GM23338 (cell line): ENCODE measurements around the gene NELFB. TPM values are rescaled to one million over a fixed set of nuclear protein-coding genes. Genes with fewer than 3 reads are reported as not detected.

Experiments used
- ATAC-seq: fragments of 200-7000 bp; cut with Tn5 transposase; 3 replicates; pipeline ENCODE4 v1.9.1; 2020
- DNase-seq: peaks from one replicate; pipeline ENCODE4 v3.0.0-alpha.2; 2015; ENCODE audit warnings: low spot score
- H2AFZ ChIP-seq: fragments of 200-600 bp; sonication (generic); 2 replicates; pipeline ENCODE4 v1.8.0; 2016; ENCODE audit warnings: antibody characterized with exemption, mild to moderate bottlenecking, moderate library complexity
- H3F3A ChIP-seq: fragments of 200-600 bp; sonication (generic); replicated peaks from 2 replicates; pipeline ENCODE4 v1.8.0; 2017; ENCODE audit warnings: antibody characterized with exemption, mixed run types, low read depth
- H3K27ac ChIP-seq: fragments of 200-600 bp; sonication (generic); 2 replicates; pipeline ENCODE4 v1.6.1; 2016; ENCODE audit warnings: low read depth
- H3K27me3 ChIP-seq: fragments of 200-600 bp; sonication (generic); 2 replicates; pipeline ENCODE4 v1.8.0; 2016; ENCODE audit warnings: mild to moderate bottlenecking, mixed run types, moderate library complexity; ENCODE audit not compliant: insufficient read depth
- H3K36me3 ChIP-seq: fragments of 200-600 bp; sonication (generic); 2 replicates; pipeline ENCODE4 v1.8.0; 2016; ENCODE audit warnings: mild to moderate bottlenecking; ENCODE audit not compliant: insufficient read depth
- H3K4me1 ChIP-seq: fragments of 200-600 bp; sonication (generic); 2 replicates; pipeline ENCODE4 v1.8.0; 2016; ENCODE audit warnings: mild to moderate bottlenecking, moderate library complexity; ENCODE audit not compliant: insufficient read depth
- H3K4me2 ChIP-seq: fragments of 200-600 bp; sonication (generic); 2 replicates; pipeline ENCODE4 v1.7.1; 2017; ENCODE audit warnings: mixed run types
- H3K4me3 ChIP-seq: fragments of 200-600 bp; sonication (generic); 2 replicates; pipeline ENCODE4 v1.6.1; 2016; ENCODE audit warnings: mixed run types
- H3K79me2 ChIP-seq: fragments of 200-600 bp; sonication (generic); replicated peaks from 2 replicates; pipeline ENCODE4 v1.8.0; 2017; ENCODE audit warnings: mild to moderate bottlenecking; ENCODE audit not compliant: insufficient read depth
- H3K9me2 ChIP-seq: fragments of 200-600 bp; sonication (generic); 2 replicates; pipeline ENCODE4 v1.8.0; 2017; ENCODE audit not compliant: insufficient read depth
- H4K20me1 ChIP-seq: fragments of 200-600 bp; sonication (generic); replicated peaks from 2 replicates; pipeline ENCODE4 v1.8.0; 2017; ENCODE audit warnings: mild to moderate bottlenecking; ENCODE audit not compliant: insufficient read depth
- H3K27ac Mint-ChIP-seq: 2 replicates; pipeline ENCODE4 v1.8.0; 2020; ENCODE audit warnings: inconsistent platforms, mild to moderate bottlenecking, moderate library complexity, mixed read lengths
- H3K27me3 Mint-ChIP-seq: 3 replicates; pipeline ENCODE4 v1.8.0; 2022; ENCODE audit warnings: low read depth, mild to moderate bottlenecking, moderate library complexity, mixed read lengths, inconsistent platforms; ENCODE audit not compliant: insufficient read depth, poor library complexity
- H3K36me3 Mint-ChIP-seq: 3 replicates; pipeline ENCODE4 v1.8.0; 2021; ENCODE audit warnings: low read depth, mild to moderate bottlenecking, inconsistent platforms, moderate library complexity, mixed read lengths
- H3K4me1 Mint-ChIP-seq: 3 replicates; pipeline ENCODE4 v1.8.0; 2020; ENCODE audit warnings: mild to moderate bottlenecking, inconsistent platforms, mixed read lengths
- H3K4me3 Mint-ChIP-seq: 3 replicates; pipeline ENCODE4 v1.8.0; 2021; ENCODE audit warnings: moderate library complexity, mild to moderate bottlenecking, inconsistent platforms, mixed read lengths
- H3K9me3 Mint-ChIP-seq: 3 replicates; pipeline ENCODE4 v1.8.0; 2020; ENCODE audit warnings: moderate library complexity, mild to moderate bottlenecking, inconsistent platforms, mixed read lengths
- CREB1 ChIP-seq: fragments of 250-450 bp; sonication (Bioruptor Pico); IDR thresholded peaks from 2 replicates; pipeline ENCODE4 v1.5.0; 2020; ENCODE audit warnings: low read depth, mild to moderate bottlenecking, moderate library complexity
- CTCF ChIP-seq, 2 experiments: fragments of 200-600 bp in 1 of 2; sonication (generic) in 1 of 2; conservative IDR thresholded peaks; 2 replicates each; pipeline versions ENCODE4 v1.5.1 to v1.6.1; 2016 to 2017; ENCODE audit warnings: antibody characterized with exemption in 2 of 2, low read depth in 2 of 2, mild to moderate bottlenecking in 2 of 2, moderate library complexity in 1 of 2
- ETS1 ChIP-seq: IDR thresholded peaks from 2 replicates; pipeline ENCODE4 v1.6.1; 2016; ENCODE audit warnings: antibody characterized with exemption
- EZH2 ChIP-seq: fragments of 200-600 bp; sonication (generic); IDR thresholded peaks from one replicate; pipeline ENCODE4 v1.8.0; 2017; ENCODE audit warnings: antibody characterized with exemption, mild to moderate bottlenecking, low read depth; ENCODE audit not compliant: unreplicated experiment
- EZH2phosphoT487 ChIP-seq: fragments of 200-600 bp; sonication (generic); IDR thresholded peaks from one replicate; pipeline ENCODE4 v1.8.1; 2018; ENCODE audit warnings: antibody characterized with exemption; ENCODE audit not compliant: unreplicated experiment
- JUNB ChIP-seq: IDR thresholded peaks from one replicate; pipeline ENCODE4 v1.6.1; 2016; ENCODE audit warnings: antibody characterized with exemption; ENCODE audit not compliant: unreplicated experiment
- NANOG ChIP-seq: IDR thresholded peaks from 2 replicates; pipeline ENCODE4 v1.6.1; 2016; ENCODE audit warnings: antibody characterized with exemption, borderline replicate concordance
- POLR2AphosphoS5 ChIP-seq: IDR thresholded peaks from 2 replicates; pipeline ENCODE4 v1.6.1; 2016; ENCODE audit warnings: antibody characterized with exemption, low read depth
- STAT1 ChIP-seq: IDR thresholded peaks from one replicate; pipeline ENCODE4 v1.6.1; 2016; ENCODE audit warnings: antibody characterized with exemption; ENCODE audit not compliant: unreplicated experiment
- ZNF114 ChIP-seq: fragments of 250-450 bp; sonication (Bioruptor Pico); IDR thresholded peaks from 2 replicates; pipeline ENCODE4 v1.5.0; 2020; ENCODE audit warnings: mild to moderate bottlenecking, moderate library complexity
- ZNF331 ChIP-seq: fragments of 250-450 bp; sonication (Bioruptor Pico); IDR thresholded peaks from 2 replicates; pipeline ENCODE4 v1.5.0; 2020; ENCODE audit warnings: low read depth, mild to moderate bottlenecking, moderate library complexity
- ZNF462 ChIP-seq: fragments of 250-450 bp; sonication (Bioruptor Pico); IDR thresholded peaks from 2 replicates; pipeline ENCODE4 v1.5.0; 2020; ENCODE audit warnings: mild to moderate bottlenecking, moderate library complexity
- polyA plus RNA-seq: library from polyadenylated mRNA; unstranded; fragments of >200 nt; fragmentation: Nextera tagmentation; extraction: Ambion mirVana; gene quantifications from 2 replicates; pipeline ENCODE4 v1.2.1, GENCODE V29; 2016
- total RNA-seq: library from RNA; depleted of rRNA; stranded (reverse); fragments of >200 nt; shearing (Covaris generic); gene quantifications from 2 replicates; pipeline ENCODE4 v1.2.3, GENCODE V29; 2014
- TF ChIP-seq, protein P1 (sequence below): IDR thresholded peaks from one replicate; pipeline ENCODE4 v1.6.1; 2018; ENCODE audit warnings: antibody characterized with exemption; ENCODE audit not compliant: unreplicated experiment

NELFB gene
- total and polyA plus RNA-seq, 2 experiments from 2014 or later: 30.0 to 97.3 TPM

GRCh38 chr9:137220317-137221094 is 34.6 kb upstream of the NELFB start:
- peak overlapping the region; percentile 30; the same call in 1 of the 3 replicates for H3K4me3 Mint-ChIP-seq
- no peak for ATAC-seq

More at GRCh38 chr9:137220317-137221094, 34.6 kb upstream of the NELFB start:
- Histone ChIP-seq H2AFZ (no peak overlapping the region), H3K4me1 (peaks cover 3% of the 10 kb centered on the region; the same call in 1 of the 2 replicates), H3K79me2 (no peaks in the 10 kb centered on the region), H3K36me3 (no peaks in the 10 kb centered on the region), H3F3A (0 out of 2 replicates have a peak, but pooled peaks cover 9% of the 10 kb centered on the region), H3K27me3 (peaks cover 9% of the 10 kb centered on the region; the same call in 1 of the 2 replicates), H3K9me2 (no peaks in the 10 kb centered on the region), H3K4me3 (no peak overlapping the region), H3K27ac (no peak overlapping the region), H4K20me1 (no peaks in the 10 kb centered on the region; the same call in 1 of the 2 replicates), H3K4me2 (no peak overlapping the region; the same call in 1 of the 2 replicates)
- H3K27me3 Mint-ChIP-seq: no peaks in the 10 kb centered on the region
- no peaks in the 10 kb centered on the region; the same call in 2 of the 3 replicates for H3K36me3 Mint-ChIP-seq
- DNase-seq: peak; percentile 31
- H3K9me3 Mint-ChIP-seq: no peaks in the 10 kb centered on the region
- no peak for TF ChIP-seq ZNF331 (CRISPR knock-in tag)
- no peak for TF ChIP-seq EZH2
- TF ChIP-seq EZH2phosphoT487: no peak
- TF ChIP-seq NANOG: no peak
- no peak for TF ChIP-seq ZNF462 (CRISPR knock-in tag)
- TF ChIP-seq ZNF114 (CRISPR knock-in tag): no peak
- TF ChIP-seq POLR2AphosphoS5: no peak
- no peak for TF ChIP-seq CREB1 (CRISPR knock-in tag)
- no peak for TF ChIP-seq JUNB
- TF ChIP-seq, protein P1, sequence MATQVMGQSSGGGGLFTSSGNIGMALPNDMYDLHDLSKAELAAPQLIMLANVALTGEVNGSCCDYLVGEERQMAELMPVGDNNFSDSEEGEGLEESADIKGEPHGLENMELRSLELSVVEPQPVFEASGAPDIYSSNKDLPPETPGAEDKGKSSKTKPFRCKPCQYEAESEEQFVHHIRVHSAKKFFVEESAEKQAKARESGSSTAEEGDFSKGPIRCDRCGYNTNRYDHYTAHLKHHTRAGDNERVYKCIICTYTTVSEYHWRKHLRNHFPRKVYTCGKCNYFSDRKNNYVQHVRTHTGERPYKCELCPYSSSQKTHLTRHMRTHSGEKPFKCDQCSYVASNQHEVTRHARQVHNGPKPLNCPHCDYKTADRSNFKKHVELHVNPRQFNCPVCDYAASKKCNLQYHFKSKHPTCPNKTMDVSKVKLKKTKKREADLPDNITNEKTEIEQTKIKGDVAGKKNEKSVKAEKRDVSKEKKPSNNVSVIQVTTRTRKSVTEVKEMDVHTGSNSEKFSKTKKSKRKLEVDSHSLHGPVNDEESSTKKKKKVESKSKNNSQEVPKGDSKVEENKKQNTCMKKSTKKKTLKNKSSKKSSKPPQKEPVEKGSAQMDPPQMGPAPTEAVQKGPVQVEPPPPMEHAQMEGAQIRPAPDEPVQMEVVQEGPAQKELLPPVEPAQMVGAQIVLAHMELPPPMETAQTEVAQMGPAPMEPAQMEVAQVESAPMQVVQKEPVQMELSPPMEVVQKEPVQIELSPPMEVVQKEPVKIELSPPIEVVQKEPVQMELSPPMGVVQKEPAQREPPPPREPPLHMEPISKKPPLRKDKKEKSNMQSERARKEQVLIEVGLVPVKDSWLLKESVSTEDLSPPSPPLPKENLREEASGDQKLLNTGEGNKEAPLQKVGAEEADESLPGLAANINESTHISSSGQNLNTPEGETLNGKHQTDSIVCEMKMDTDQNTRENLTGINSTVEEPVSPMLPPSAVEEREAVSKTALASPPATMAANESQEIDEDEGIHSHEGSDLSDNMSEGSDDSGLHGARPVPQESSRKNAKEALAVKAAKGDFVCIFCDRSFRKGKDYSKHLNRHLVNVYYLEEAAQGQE: no peak
- TF ChIP-seq CTCF (conservative IDR thresholded peaks at IDR 0.05; ENCODE audit: low read depth in 2 of 2): no peak
- no peak for TF ChIP-seq ETS1
- TF ChIP-seq STAT1: no peak
- no peak overlapping the region for H3K27ac Mint-ChIP-seq
- peaks cover 7% of the 10 kb centered on the region; the same call in 2 of the 3 replicates for H3K4me1 Mint-ChIP-seq
